ENCODE results near the gene HIGD1B.
"Not testable (repeated sequence)": the region's sequence is repeated elsewhere in the genome, so short reads cannot be mapped to it uniquely, and the experiment has no call there.

The HIGD1B gene

DNA sequence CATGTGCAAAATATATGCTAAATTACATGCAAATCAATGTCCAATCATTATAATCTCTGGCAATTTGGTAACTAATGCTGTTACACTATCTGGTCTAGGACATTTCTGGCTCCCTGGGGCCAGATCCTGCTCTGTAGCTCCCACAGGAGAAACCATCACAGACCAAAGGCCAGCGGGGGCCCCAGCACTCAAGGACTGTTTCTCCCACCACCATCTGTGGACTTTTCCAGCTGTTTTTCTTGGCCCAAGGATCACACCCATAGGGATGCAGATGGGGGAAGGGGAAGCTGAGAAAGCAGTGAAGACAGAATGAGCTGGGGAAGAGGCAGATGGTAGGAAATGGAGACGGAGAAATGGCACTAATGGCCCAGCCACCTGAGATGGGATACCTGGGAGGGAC, at the start of gene HIGD1B:
HIGD1B (plus strand) TSS at position 298 of the 400 bp plus-strand sequence. CDS start 270 bp downstream, outside the sequence.
- DNase-seq: no peak

GRCh38 chr17:44798356-44798755, 49.3 kb upstream of the HIGD1B start:
- no peak for DNase-seq

DNA sequence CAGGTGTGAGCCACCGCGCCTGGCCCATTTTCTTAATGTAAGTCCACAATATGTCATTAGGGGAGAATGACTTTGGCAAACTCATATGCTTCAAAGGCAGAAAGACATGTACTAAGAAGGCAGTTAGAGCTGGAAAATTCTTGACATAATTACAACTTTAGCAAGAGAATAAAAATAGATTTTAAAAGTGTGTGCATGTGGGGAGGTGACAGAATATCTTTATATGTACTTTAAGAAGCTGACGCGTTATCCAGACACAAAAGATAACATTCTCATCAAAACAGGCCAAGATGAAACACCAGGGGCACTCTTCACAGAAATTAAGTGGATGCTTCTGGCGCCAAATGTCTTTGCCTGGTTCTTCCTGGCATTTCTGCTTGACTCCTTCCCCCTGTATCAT, 45.8 kb upstream of the HIGD1B start:
- no peak for DNase-seq

DNA sequence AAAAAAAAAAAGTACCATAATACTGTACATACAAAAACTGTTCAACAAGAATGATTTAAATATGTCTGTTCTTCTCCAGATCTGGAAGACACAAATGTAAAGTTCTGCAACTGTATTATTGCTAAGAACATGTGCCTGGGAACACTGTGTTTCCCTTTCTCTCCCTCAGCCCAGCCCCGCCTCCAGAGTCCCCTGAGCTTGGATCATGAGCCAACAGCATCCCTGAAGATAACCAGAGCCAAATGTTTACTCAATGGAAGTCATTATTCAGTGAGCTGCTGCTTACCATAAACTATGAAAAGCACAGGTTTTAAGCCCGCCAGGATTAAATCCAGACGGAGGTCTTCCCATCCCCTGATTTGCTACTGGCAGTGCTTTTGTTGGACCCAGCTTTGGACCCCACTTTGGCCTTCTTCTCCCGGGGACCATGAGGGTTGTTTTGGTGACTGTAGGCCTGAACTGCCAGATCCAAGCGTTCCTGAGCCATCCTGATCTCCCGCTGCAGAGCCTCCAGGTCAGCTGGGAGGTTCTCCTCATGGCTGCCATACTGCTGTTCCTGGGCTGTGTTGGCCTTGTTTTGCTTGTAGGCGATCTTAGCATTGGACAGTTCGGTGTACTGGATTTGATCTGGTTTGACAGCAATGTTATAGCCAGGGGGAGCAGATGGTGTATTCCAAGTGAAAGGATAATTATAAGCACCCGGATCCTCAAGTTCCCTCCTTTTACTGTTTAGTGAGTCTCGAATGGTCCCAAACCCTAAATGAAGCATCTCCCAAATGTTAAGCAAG, 43.2 kb upstream of the HIGD1B start:
- DNase-seq: peak; percentile 25

DNA sequence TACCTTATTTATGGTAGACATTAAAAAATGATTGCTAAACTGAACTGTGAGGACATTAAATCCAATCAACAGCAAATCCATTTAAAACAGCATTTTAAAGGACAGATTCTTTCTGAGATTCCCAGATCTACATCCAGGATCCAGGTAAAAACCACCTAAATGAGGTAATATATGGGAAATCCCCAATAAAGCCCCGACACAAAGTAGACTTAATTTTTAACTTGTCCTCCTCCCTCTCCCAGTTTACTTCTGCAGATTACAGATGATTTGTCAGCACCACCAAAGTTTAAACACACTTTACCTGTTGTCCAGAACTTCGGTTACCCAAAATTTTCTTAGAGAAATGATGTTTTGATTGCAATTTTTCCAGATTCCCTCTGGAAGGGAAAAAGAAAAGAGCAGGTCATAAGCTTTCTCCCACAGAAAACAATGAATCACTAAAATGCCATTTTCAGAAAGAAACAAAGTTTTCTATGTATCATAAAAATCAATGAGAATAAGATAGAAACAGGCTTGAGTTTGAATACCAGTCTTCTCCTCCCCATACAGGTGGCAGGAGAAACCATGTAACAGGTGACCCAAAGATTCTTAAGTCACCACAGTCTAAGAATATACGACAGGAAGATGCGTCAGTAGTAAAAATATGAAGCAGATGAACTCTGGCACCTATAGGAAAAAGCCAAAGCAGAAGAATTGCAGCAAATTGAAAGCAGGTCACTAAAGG, 40.4 kb upstream of the HIGD1B start:
- DNase-seq: no peak

DNA sequence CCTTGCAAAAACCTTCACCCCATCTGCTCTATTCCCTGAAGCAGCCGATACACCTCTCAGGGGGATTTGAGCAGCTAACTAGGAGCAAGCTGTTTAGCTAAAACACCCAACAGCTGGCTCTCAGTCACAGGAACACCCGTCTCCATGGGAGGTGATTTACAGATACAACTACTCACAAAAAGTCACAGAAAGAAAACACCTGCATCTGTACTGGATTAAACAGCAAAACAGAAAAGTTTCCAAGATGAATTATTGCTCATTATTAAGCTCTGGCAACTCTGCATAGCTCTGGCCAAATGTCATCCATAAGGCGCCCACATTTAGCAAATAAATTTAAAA, 39.9 kb upstream of the HIGD1B start:
- DNase-seq: peak; percentile 44

DNA sequence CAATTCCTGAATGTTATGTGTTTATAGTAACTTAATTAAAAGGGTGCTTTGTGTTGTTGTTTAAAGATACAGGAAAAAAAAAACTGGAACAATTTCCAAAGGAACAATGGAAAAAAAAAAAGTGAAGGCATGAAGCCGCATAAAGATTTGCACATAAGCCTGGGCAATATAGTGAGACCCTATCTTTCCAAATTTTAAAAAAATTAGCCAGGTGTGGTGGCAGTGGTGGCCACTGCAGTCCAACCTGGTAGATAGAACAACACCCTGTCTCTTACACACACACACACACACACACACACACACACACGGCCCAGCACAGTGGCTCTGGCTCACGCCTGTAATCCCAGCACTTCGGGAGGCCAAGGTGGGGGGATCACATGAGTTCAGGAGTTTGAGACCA, 39.5 kb upstream of the HIGD1B start:
- DNase-seq: no peak

DNA sequence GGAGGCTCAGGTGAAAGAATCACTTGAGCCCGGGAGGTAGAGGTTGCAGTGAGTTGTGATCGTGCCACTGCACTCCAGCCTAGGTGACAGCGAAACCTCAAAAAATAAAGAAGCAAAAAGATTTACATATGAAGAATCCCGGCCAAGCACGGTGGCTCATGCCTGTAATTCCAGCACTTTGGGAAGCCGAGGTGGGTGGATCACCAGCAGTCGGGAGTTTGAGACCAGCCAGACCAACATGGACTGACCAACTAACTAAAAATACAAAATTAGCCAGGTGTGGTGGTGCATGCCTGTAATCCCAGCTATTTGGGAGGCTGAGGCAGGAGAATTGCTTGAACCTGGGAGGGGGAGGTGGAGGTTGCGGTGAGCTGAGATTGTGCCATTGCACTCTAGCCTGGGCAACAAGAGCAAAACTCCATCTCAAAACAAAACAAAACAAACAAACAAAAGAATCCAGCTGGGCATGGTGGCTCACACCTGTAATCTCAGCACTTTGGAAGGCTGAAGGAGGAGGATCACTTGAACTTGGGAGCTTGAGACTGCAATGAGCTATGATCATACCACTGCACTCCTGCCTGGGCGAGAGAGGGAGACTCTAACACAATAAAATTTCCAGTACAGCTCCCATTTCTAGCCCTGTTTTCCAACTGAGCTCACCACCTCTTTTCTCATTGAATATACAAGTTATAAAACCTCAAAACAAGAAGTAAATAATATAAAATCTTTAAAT, 38.9 kb upstream of the HIGD1B start:
- DNase-seq: not testable (repeated sequence)

GRCh38 chr17:44812263-44812662, 35.4 kb upstream of the HIGD1B start:
- no peak for DNase-seq

DNA sequence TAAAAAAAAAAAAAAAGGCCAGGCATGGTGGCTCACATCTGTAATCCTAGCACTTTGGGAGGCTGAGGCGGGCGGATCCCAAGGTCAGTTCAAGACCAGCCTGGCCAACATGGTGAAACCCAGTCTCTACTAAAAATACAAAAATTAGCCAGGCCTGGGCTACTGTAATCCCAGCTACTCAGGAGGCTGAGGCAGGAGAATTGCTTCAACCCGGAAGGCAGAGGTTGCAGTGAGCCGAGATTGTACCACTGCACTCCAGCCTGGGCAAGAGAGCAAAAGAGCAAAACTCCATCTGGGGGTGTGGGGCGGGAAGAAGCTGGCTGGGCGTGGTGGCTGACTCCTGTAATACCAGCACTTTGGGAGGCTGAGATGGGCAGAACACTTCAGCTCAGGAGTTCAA, 29.2 kb upstream of the HIGD1B start:
- not testable (repeated sequence) for DNase-seq

- DNase-seq: peak; percentile 96
These were observed 27.0 kb upstream of the HIGD1B start for GRCh38 chr17:44820631-44821212.

DNA sequence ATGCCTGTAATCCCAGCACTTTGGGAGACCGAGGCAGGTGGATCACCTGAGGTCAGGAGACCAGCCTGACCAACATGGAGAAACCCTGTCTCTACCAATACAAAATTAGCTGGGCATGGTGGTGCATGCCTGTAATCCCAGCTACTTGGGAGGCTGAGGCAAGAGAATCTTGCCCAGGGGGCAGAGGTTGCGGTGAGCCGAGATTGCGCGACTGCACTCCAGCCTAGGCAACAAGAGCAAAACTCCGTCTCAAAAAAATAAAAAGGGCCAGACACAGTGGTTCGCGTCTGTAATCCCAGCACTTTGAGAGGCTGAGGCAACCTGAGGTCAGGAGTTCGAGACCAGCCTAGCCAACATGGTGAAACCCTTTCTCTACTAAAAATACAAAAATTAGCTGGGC, 22.4 kb upstream of the HIGD1B start:
- DNase-seq: not testable (repeated sequence)

DNA sequence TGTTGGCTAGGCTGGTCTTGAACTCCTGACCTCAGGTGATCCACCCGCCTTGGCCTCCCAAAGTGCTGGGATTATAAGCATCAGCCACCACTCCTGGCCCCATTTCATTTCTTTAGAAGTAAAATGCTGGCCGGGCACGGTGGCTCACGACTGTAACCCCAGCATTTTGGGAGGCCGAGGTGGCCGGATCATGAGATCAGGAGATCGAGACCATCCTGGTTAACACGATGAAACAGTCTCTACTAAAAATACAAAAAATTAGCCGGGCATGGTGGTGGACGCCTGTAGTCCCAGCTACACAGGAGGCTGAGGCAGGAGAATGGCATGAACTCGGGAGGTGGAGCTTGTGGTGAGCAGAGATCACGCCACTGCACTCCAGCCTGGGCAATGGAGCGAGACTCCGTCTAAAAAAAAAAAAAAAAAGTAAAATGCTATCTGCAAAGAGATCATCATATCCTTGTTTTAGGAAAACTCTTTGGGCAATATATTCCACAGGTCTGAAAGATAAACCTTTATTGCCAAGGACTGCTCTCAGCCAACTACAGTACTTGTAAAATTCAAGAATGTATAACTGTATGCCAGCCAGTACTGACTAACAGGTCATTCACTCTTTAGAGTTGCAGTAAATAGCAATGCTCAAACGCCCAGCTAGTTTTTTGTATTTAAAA, 21.4 kb upstream of the HIGD1B start:
- no peak for DNase-seq

- DNase-seq: peak; percentile 39
These were observed 19.8 kb upstream of the HIGD1B start for GRCh38 chr17:44827863-44828262.

GRCh38 chr17:44828919-44829522, 18.7 kb upstream of the HIGD1B start:
- peak; percentile 30 for DNase-seq

GRCh38 chr17:44829523-44830358, 17.9 kb upstream of the HIGD1B start, which contains the start of gene GJC1:
GJC1 (minus strand) TSS chr17:44830287; CDS start chr17:44805817, 24,470 bp downstream.
- peak; percentile 63 for DNase-seq

GRCh38 chr17:44830359-44831288, 17.1 kb upstream of the HIGD1B start:
- peak; percentile 38 for DNase-seq

DNA sequence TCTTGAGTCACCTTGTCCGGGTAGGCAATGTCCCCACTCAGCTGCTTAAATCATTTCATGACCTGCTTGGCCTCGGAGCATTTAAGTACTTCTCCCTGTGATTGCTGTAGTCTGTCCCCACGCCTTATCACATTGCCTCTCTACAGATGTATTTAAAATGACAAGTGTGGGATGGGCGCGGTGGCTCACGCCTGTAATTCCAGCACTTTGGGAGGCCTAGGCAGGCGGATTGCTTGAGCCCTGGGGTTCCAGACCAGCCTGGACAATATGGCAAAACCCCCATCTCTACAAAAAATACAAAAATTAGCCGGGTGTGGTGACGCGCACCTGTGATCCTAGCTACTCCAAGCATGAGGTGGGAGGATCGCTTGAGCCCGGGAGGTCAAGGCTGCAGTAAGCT, 16.3 kb upstream of the HIGD1B start:
- no peak for DNase-seq

DNA sequence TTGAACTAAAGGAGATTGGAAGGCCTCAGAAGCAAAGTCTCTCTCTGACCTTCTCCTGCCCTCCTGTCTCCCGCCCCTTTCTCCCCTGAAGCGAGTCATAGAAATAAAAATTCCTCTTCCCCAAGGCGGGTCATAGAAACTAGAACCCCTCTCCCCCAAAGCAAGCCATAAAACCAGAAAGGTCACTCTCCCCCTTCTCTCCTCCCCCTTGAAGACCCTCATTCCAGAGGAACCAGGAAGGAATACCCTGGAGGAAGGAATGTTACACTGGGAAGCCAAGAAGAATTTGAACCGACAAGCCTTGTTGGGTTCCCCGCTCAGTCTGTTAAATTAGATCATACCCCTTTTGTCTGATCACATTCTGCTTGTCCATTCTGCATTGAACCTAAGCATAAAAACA, 14.9 kb upstream of the HIGD1B start:
- peak; percentile 18 for DNase-seq

DNA sequence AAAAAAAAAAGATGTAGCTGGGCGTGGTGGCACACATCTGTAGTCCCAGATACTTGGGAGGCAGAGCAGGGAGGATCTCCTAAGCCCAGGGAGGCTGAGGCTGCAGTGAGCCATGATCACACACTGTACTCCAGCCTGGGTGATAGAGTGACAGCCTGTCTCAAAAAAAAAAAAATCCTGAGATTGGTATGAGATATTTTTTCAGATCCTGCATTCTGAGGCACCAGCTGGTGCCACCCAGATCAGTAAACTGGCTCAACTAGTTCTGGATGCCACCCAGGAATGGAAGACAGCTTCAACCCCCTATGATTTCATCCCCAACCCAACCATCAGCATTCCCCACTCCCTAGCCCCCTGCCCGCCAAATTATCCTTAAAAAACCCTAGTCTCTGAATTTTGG, 10.5 kb upstream of the HIGD1B start:
- DNase-seq: no peak
